Activated CD4-positive, alpha-beta T cell treated with anti-CD3 and anti-CD28 coated beads for 24 hours (primary cell): Measurements from ENCODE around the gene OTUD5.
"Not testable (repeated sequence)": the region's sequence is repeated elsewhere in the genome, so short reads cannot be mapped to it uniquely, and the experiment has no call there.

ENCODE experiments used
- DNase-seq, 2 donors: peaks; one replicate each; pipeline ENCODE4 v3.0.0-alpha.2; 2020; ENCODE audit warnings: low read depth in 2 of 2

Gene OTUD5

DNA sequence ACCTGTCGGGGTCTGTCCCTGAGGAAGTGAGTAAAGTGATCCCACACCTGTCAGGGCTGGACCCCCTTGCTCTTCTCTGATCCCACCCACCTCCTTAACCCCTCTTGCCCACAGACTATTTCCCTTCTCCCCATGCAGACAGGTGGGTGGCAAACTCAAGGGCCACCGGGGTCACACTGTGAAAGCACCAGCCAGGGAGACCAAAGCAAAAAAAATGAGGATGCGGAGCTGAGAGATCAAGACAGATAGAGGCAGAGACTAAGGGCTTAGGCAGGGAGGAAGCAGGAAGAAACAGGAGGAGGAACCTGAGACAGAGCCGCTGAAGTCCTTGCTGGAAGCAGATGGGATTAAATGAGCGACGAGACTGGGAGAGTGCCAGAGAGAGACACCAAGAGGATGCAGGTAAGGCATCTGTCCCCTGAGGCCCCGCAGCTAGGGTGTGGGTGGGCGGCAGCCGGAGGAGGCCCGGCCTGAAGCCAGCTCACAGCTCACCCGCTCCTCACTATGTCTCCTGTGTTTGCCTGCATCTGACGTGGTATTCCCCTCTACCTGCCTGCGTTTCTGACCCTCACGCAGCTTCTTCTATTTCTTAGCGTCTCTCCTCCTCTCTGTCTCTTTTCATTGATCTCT, 67.0 kb downstream of the OTUD5 start:
- no peak for DNase-seq

DNA sequence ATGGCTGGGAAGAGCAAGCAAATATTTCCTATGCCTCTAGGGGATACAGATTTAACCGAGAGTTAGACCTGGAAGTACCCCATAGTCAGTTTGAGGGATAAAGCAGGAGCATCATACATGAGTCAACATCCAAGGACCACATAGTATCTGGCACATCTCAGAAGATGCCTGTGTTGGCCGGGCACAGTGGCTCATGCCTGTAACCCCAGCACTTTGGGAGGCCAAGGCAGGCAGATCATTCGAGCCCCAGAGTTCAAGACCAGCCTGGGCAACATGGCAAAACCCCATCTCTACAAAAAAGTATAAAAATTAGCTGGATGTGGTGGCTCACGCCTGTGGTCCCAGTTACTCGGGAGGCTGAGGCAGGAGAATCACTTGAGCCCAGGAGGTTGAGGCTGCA, 70.8 kb downstream of the OTUD5 start:
- DNase-seq: not testable (repeated sequence)

DNA sequence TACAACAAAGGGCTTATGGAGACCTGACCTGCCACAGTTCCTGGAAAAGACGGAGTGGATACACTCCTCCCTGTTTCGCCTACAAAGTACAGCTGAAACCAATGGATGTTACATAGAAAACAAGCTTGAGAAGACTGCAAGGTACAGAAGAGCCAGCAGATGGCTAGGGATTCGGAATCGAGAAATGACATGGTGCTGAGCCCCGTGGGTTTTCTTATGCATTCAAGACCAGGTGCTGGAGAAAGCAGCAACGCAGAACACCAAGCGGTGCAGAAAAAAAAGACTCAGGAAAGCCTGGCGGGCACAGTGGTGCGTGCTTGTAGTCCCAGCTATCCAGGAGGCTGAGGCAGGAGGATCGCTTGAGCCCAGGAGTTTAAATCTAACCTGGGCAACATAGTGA, 73.7 kb downstream of the OTUD5 start:
- DNase-seq: no peak

DNA sequence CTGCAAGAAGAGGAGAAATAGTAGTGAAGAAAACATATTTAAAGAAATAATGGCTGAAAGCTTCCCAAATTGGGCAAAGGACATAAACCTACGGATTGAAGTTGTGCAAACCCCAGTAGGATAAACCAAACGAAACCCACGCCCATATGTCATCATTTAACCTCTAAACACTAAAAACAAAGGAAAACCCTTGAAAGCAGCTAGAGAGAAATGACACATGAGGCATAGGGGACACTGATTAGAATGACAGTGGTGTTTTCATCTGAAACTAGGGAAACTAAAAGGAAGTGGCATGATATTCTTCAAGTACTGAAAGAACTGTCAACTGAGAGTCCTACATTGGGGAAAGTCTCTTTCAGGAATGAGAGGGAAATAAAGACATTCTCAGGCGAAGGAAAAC, 80.5 kb downstream of the OTUD5 start:
- DNase-seq: not testable (repeated sequence)
